NCI-H146 treated with DMSO at 0.1 percent for 48 hours (cell line): ENCODE results near the gene SLC38A5.
A peak's percentile ranks its signal among the peaks of the same experiment; 100 is the strongest.

ENCODE experiments used
- DNase-seq: peaks from one replicate; lab custom pipeline; 2025; ENCODE audit not compliant: unreplicated experiment; lab: John Stamatoyannopoulos, UW

Gene SLC38A5

GRCh38 chrX:48492293-48492910 is 22.3 kb upstream of the SLC38A5 start:
- no peak for DNase-seq

GRCh38 chrX:48491809-48492208 is 21.7 kb upstream of the SLC38A5 start:
- no peak for DNase-seq

- DNase-seq = no peak
Measured at GRCh38 chrX:48490661-48491060, 20.6 kb upstream of the SLC38A5 start.

- no peak for DNase-seq
Measured at GRCh38 chrX:48489892-48490291, 19.8 kb upstream of the SLC38A5 start.

GRCh38 chrX:48489296-48489695 is 19.2 kb upstream of the SLC38A5 start:
- no peak for DNase-seq

GRCh38 chrX:48488034-48488433 is 18.0 kb upstream of the SLC38A5 start:
- no peak for DNase-seq

- no peak for DNase-seq
Measured at GRCh38 chrX:48487362-48487798, 17.3 kb upstream of the SLC38A5 start.

GRCh38 chrX:48482526-48482925 is 12.5 kb upstream of the SLC38A5 start:
- no peak for DNase-seq

GRCh38 chrX:48480583-48480982 is 10.5 kb upstream of the SLC38A5 start:
- no peak for DNase-seq

GRCh38 chrX:48480142-48480541 is 10.1 kb upstream of the SLC38A5 start:
- no peak for DNase-seq

GRCh38 chrX:48478806-48479205 is 8.7 kb upstream of the SLC38A5 start:
- no peak for DNase-seq

- DNase-seq = no peak
Measured at GRCh38 chrX:48477960-48478755, 8.1 kb upstream of the SLC38A5 start.

GRCh38 chrX:48476919-48477318 is 6.9 kb upstream of the SLC38A5 start:
- no peak for DNase-seq

- DNase-seq = peak; percentile 75
Measured at GRCh38 chrX:48475774-48476577, 5.9 kb upstream of the SLC38A5 start, which contains the start of gene FTSJ1. TSS of gene FTSJ1 (plus strand) at chrX:48476199. CDS start at chrX:48478048, 1,849 bp downstream.

- no peak for DNase-seq
Measured at GRCh38 chrX:48475296-48475695, 5.2 kb upstream of the SLC38A5 start.

- no peak for DNase-seq
Measured at GRCh38 chrX:48474581-48474980, 4.5 kb upstream of the SLC38A5 start.

- no peak for DNase-seq
Measured at GRCh38 chrX:48474127-48474526, 4.1 kb upstream of the SLC38A5 start.

- DNase-seq = no peak
Measured at GRCh38 chrX:48473704-48473990, 3.6 kb upstream of the SLC38A5 start.

GRCh38 chrX:48472851-48473703 is 3.0 kb upstream of the SLC38A5 start:
- DNase-seq = no peak

- no peak for DNase-seq
Measured at GRCh38 chrX:48472225-48472624, 2.2 kb upstream of the SLC38A5 start.

GRCh38 chrX:48471504-48471903 is 1.4 kb upstream of the SLC38A5 start:
- no peak for DNase-seq
